ENCODE results near the gene AXL.
"Not testable (repeated sequence)": the region's sequence is repeated elsewhere in the genome, so short reads cannot be mapped to it uniquely, and the experiment has no call there.

AXL gene

DNA sequence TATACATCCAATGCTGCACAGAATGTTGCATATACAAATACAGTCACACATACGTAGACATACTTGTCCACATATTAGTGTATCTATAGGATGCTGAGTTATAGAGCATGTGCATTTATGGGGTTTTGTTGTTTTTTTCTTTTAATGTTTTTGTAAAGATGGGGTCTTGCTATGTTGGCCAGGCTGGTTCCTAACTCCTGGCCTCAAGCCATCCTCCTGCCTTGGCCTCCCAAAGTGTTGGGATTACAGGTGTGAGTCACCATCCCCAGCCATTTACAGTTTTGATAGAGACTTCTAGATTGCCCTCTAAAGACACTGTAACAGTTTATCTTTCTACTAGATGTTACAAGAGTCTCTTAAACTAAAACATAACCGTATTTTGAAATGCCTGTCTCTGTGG, 59.5 kb downstream of the AXL start:
- DNase-seq: no peak

GRCh38 chr19:41288673-41289530, 69.9 kb downstream of the AXL start:
- DNase-seq: no peak

DNA sequence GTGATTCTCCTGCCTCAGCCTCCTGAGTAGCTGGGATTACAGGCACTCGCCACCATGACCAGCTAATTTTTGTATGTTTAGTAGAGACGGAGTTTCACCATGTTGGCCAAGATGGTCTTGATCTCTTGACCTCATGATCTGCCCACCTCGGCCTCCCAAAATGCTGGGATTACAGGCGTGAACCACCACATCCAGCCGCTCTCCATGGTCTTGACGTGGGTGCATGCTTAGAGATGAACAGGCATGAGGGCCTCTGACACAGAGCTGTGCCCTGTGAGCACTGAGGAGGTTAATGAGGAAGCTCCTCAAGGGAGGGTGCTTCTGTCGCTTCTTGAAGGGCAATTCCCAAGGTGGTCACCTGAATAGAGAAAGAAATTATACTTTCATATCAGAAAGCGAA, 70.8 kb downstream of the AXL start:
- not testable (repeated sequence) for DNase-seq

- no peak for DNase-seq
These were observed 75.4 kb downstream of the AXL start for GRCh38 chr19:41294393-41294792.

GRCh38 chr19:41295499-41295898, 76.5 kb downstream of the AXL start:
- no peak for DNase-seq

GRCh38 chr19:41296433-41296871, 77.4 kb downstream of the AXL start:
- no peak for DNase-seq

- no peak for DNase-seq
These were observed 78.8 kb downstream of the AXL start for GRCh38 chr19:41297628-41298347.

DNA sequence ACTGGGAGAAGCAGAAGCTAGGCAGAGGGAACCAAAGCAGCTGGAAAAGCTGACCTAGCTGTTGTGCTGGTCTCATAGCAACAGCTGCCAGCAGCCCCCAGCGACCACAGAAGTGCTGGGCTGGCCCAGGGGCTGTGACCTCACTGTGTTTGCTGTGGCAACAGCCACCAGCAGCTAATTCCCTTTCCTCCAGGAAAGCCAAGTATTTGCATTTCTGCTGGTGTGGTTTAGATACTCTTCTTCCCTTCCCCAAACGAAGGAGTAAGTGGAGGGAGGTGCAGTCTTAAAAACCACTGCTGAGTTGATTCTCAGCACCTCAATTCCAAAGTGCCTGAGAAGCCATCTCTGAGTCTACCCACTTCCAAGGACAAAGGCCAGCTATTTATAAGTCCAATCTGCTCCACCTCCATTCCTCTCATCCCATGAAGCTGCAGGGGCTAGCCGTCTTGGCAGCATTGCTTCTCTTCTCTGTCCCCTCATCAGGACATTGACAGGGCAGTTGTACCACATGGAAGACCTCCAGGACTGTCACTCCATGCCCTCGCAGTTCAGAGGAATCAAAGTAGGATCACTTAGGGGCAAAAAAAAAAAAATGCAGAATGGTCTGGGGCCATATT, 79.4 kb downstream of the AXL start:
- DNase-seq: no peak

DNA sequence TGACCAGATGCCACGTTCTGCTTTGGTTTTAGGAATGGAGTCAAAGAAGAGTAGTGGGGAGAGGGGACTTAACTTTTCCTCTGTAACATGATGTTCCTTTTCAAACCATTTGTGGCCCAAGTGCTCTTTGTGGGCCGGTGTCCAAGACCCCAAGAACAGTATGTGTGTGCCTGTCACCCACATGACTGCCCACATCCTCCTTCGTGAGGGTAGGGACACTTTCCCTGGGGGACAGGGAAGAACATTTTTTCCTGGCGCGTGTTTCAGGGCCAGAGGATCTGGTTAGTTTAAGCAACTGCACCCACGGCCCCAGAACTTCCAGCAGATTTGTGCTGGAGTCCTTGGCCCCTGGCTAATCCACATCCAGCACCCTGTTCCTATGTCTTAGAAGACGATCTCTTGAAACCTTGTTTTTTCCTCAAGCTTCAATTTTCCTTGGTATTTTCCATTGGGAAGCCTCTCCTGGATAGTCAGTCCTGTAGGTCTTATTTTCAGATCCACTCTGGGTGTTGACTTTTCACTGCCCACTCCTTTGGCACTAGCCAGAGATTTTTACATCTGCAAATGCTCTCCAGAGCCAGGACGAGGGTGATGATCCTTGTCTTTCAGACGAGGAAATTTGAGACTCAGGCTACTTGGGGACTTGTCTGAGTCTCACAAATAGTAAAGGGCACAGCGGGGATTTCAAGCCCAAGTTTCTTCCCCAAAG, 80.2 kb downstream of the AXL start:
- DNase-seq: no peak

DNA sequence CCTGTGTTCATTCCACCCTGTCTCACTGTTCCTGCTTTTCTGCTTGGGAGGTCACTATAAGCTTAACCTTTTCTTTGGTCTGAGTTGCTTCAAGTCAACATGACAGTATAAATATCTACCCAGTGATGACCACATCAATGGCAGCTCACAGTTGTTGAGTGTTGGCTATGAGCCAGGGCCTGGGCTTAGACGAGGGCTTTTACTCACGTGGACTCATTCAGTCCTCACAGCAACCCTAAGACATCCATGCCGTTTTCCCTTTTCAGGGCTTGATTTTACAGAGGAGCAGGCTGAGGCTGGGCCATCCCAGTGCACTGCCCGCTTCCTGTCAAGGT, 80.7 kb downstream of the AXL start:
- no peak for DNase-seq

- DNase-seq: no peak
These were observed 81.5 kb downstream of the AXL start for GRCh38 chr19:41300555-41300954.

DNA sequence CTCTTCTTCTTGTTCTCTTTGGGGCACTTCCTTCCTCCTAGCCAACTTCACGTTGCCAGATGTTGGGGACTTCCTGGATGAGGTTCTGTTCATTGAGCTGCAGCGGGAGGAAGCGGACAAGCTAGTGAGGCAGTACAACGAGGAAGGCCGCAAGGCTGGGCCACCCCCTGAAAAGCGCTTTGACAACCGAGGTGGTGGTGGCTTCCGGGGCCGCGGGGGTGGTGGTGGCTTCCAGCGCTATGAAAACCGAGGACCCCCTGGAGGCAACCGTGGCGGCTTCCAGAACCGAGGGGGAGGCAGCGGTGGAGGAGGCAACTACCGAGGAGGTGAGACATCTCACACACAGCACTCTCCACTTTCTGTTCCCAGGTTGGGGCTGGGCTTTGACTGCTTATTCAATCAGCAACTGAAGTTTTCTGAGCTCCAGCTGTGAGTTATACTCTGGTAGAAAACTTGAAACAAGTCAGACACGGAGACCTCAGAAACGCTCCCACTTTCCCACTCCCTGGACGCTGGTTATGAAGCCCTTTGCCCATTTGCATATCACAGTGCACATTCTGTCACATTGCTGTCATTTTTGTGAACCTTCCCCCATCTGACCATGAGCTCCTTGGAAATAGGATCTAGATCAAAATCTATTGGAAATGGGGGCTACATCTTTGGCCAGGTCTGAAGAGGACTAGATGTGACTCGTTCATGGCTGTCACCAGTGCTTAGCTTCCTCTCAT, 83.8 kb downstream of the AXL start:
- DNase-seq: no peak

GRCh38 chr19:41303954-41304353, 84.9 kb downstream of the AXL start:
- no peak for DNase-seq

DNA sequence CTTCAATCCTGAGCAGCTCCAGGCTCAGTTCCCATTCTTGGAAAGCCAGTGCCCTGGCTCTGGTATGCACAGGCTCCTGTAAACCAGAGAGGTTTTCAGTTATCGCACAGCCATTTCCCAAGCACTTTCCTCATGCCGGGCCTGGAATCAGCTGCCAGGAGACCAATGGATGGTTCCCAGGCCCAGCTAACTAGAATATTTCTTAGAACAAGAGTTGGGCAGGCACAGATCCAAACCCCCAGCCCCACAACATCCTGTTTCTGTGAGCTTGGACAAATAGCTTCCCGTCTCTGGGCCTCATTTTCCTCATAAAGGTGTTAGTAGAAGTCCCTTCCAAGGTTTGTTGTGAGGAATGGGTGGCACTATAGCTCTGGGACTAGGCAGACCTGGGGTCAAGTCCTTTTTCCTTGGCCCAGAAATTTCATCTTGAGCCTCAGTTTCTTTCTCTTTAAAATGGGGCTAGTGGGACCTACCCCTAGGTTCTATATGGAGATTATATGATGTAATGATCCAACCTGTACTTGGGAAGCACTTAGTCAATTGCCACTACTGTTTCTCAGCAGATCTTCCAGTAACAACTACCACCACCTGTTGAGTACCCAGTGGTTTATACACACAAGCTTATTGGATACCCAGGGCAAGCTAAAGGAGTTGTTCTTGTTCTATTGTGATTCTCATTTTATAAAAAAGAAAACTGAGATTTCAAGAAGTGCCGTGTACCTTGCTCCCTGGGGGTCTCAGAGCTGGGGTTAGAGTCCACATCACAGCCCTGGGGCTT, 85.9 kb downstream of the AXL start:
- no peak for DNase-seq

- DNase-seq: no peak
These were observed 87.1 kb downstream of the AXL start for GRCh38 chr19:41305927-41306793.

- no peak for DNase-seq
These were observed 88.3 kb downstream of the AXL start for GRCh38 chr19:41307090-41307875.

DNA sequence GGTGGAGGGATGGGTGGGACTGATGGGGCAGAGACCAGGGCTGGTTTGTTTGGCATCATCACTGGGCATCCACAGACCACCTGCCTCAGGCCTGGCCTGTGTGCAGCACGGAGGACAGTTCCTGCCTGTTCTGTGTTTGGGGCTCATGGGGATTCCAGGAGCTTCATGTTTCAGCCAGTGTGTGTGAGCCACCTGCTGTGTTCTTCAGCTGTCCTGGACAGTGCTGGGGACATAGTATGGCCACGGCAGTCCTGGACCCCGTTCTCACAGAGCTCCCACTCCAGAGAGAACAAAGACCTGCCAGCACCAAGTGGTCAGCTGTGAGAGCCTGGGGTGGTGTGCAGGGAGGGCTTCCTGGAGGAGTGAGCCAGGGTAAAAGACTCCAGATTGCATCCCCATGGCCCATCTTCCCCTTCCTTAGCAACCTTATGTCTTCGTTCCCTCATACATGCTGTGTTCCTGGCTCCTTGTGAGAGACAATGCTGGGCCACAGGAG, 89.0 kb downstream of the AXL start:
- no peak for DNase-seq

GRCh38 chr19:41308450-41309179, 89.6 kb downstream of the AXL start:
- DNase-seq: peak; percentile 93
